ENCODE results near the gene COG4.

The COG4 gene

GRCh38 chr16:70511833-70512232 lies 11.5 kb downstream of the COG4 start:
- H3K4me3 Mint-ChIP-seq: no peak overlapping the region
- H3K27ac Mint-ChIP-seq: no peak overlapping the region
- peaks cover 32% of the 10 kb centered on the region for H3K36me3 Mint-ChIP-seq (ENCODE audit: low read depth)
- H3K9me3 Mint-ChIP-seq: no peaks in the 10 kb centered on the region
- H3K27me3 Mint-ChIP-seq (ENCODE audit: low read depth): no peaks in the 10 kb centered on the region
- H3K4me1 Mint-ChIP-seq (ENCODE audit: low read depth): peaks cover 9% of the 10 kb centered on the region

- peaks cover 29% of the 10 kb centered on the region for H3K36me3 Mint-ChIP-seq (ENCODE audit: low read depth)
Measured at GRCh38 chr16:70510216-70510615, 13.1 kb downstream of the COG4 start.

GRCh38 chr16:70508752-70509151 lies 14.6 kb downstream of the COG4 start:
- no peaks in the 10 kb centered on the region for H3K27me3 Mint-ChIP-seq (ENCODE audit: low read depth)
- no peaks in the 10 kb centered on the region for H3K9me3 Mint-ChIP-seq
- peaks cover 9% of the 10 kb centered on the region for H3K4me1 Mint-ChIP-seq (ENCODE audit: low read depth)
- H3K4me3 Mint-ChIP-seq: no peak overlapping the region
- H3K36me3 Mint-ChIP-seq (ENCODE audit: low read depth): peaks cover 25% of the 10 kb centered on the region
- H3K27ac Mint-ChIP-seq: no peak overlapping the region

More at GRCh38 chr16:70510216-70510615, 13.1 kb downstream of the COG4 start:
- Mint-ChIP-seq H3K4me1 (ENCODE audit: low read depth) (peaks cover 9% of the 10 kb centered on the region), H3K4me3 (no peak overlapping the region), H3K9me3 (no peaks in the 10 kb centered on the region), H3K27me3 (ENCODE audit: low read depth) (no peaks in the 10 kb centered on the region), H3K27ac (no peak overlapping the region)

- Mint-ChIP-seq H3K27me3 (ENCODE audit: low read depth) (no peaks in the 10 kb centered on the region), H3K4me1 (ENCODE audit: low read depth) (peaks cover 11% of the 10 kb centered on the region), H3K27ac (no peak overlapping the region), H3K9me3 (no peaks in the 10 kb centered on the region), H3K36me3 (ENCODE audit: low read depth) (peaks cover 20% of the 10 kb centered on the region), H3K4me3 (no peak overlapping the region)
Measured at GRCh38 chr16:70496513-70496912, 26.8 kb downstream of the COG4 start.

GRCh38 chr16:70495425-70496182 lies 27.8 kb downstream of the COG4 start:
- Mint-ChIP-seq H3K27ac (no peak overlapping the region), H3K9me3 (no peaks in the 10 kb centered on the region), H3K36me3 (ENCODE audit: low read depth) (peaks cover 20% of the 10 kb centered on the region), H3K4me1 (ENCODE audit: low read depth) (peaks cover 11% of the 10 kb centered on the region), H3K4me3 (no peak overlapping the region), H3K27me3 (ENCODE audit: low read depth) (no peaks in the 10 kb centered on the region)

GRCh38 chr16:70494777-70495176 lies 28.6 kb downstream of the COG4 start:
- peak overlapping the region; percentile 42 for H3K27ac Mint-ChIP-seq
- H3K9me3 Mint-ChIP-seq: no peaks in the 10 kb centered on the region
- peaks cover 20% of the 10 kb centered on the region for H3K36me3 Mint-ChIP-seq (ENCODE audit: low read depth)
- no peak overlapping the region for H3K4me3 Mint-ChIP-seq
- H3K4me1 Mint-ChIP-seq (ENCODE audit: low read depth): peaks cover 11% of the 10 kb centered on the region
- H3K27me3 Mint-ChIP-seq (ENCODE audit: low read depth): no peaks in the 10 kb centered on the region

GRCh38 chr16:70494202-70494770 lies 29.1 kb downstream of the COG4 start:
- Mint-ChIP-seq H3K9me3 (no peaks in the 10 kb centered on the region), H3K4me1 (ENCODE audit: low read depth) (peaks cover 11% of the 10 kb centered on the region), H3K27ac (peak overlapping the region; percentile 42), H3K4me3 (no peak overlapping the region), H3K27me3 (ENCODE audit: low read depth) (no peaks in the 10 kb centered on the region), H3K36me3 (ENCODE audit: low read depth) (peaks cover 22% of the 10 kb centered on the region)

GRCh38 chr16:70493802-70494201 lies 29.6 kb downstream of the COG4 start:
- no peak overlapping the region for H3K4me3 Mint-ChIP-seq
- peaks cover 22% of the 10 kb centered on the region for H3K36me3 Mint-ChIP-seq (ENCODE audit: low read depth)
- H3K27ac Mint-ChIP-seq: no peak overlapping the region

GRCh38 chr16:70490261-70490660 lies 33.1 kb downstream of the COG4 start:
- H3K4me1 Mint-ChIP-seq (ENCODE audit: low read depth): peaks cover 11% of the 10 kb centered on the region
- no peak overlapping the region for H3K27ac Mint-ChIP-seq
- no peaks in the 10 kb centered on the region for H3K27me3 Mint-ChIP-seq (ENCODE audit: low read depth)
- no peak overlapping the region for H3K4me3 Mint-ChIP-seq
- H3K9me3 Mint-ChIP-seq: no peaks in the 10 kb centered on the region
- H3K36me3 Mint-ChIP-seq (ENCODE audit: low read depth): peaks cover 24% of the 10 kb centered on the region

More at GRCh38 chr16:70493802-70494201, 29.6 kb downstream of the COG4 start:
- peaks cover 11% of the 10 kb centered on the region for H3K4me1 Mint-ChIP-seq (ENCODE audit: low read depth)
- no peaks in the 10 kb centered on the region for H3K27me3 Mint-ChIP-seq (ENCODE audit: low read depth)
- H3K9me3 Mint-ChIP-seq: no peaks in the 10 kb centered on the region

GRCh38 chr16:70484867-70485266 lies 38.5 kb downstream of the COG4 start:
- no peaks in the 10 kb centered on the region for H3K27me3 Mint-ChIP-seq (ENCODE audit: low read depth)

GRCh38 chr16:70483426-70483825 lies 39.9 kb downstream of the COG4 start:
- no peaks in the 10 kb centered on the region for H3K27me3 Mint-ChIP-seq (ENCODE audit: low read depth)
- H3K9me3 Mint-ChIP-seq: no peaks in the 10 kb centered on the region
- H3K4me1 Mint-ChIP-seq (ENCODE audit: low read depth): peaks cover 4% of the 10 kb centered on the region
- H3K4me3 Mint-ChIP-seq: no peak overlapping the region
- H3K27ac Mint-ChIP-seq: peak overlapping the region; percentile 9
- peaks cover 13% of the 10 kb centered on the region for H3K36me3 Mint-ChIP-seq (ENCODE audit: low read depth)

More at GRCh38 chr16:70484867-70485266, 38.5 kb downstream of the COG4 start:
- Mint-ChIP-seq H3K27ac (no peak overlapping the region), H3K36me3 (ENCODE audit: low read depth) (peaks cover 14% of the 10 kb centered on the region), H3K9me3 (no peaks in the 10 kb centered on the region), H3K4me3 (no peak overlapping the region), H3K4me1 (ENCODE audit: low read depth) (no peaks in the 10 kb centered on the region)

GRCh38 chr16:70482624-70483023 lies 40.7 kb downstream of the COG4 start:
- Mint-ChIP-seq H3K4me3 (no peak overlapping the region), H3K36me3 (ENCODE audit: low read depth) (peaks cover 15% of the 10 kb centered on the region), H3K27ac (no peak overlapping the region), H3K4me1 (ENCODE audit: low read depth) (peaks cover 8% of the 10 kb centered on the region), H3K27me3 (ENCODE audit: low read depth) (no peaks in the 10 kb centered on the region), H3K9me3 (no peaks in the 10 kb centered on the region)

GRCh38 chr16:70481929-70482536 lies 41.3 kb downstream of the COG4 start:
- no peaks in the 10 kb centered on the region for H3K9me3 Mint-ChIP-seq
- no peak overlapping the region for H3K27ac Mint-ChIP-seq
- H3K36me3 Mint-ChIP-seq (ENCODE audit: low read depth): peaks cover 15% of the 10 kb centered on the region
- H3K4me1 Mint-ChIP-seq (ENCODE audit: low read depth): peaks cover 8% of the 10 kb centered on the region
- H3K4me3 Mint-ChIP-seq: no peak overlapping the region
- no peaks in the 10 kb centered on the region for H3K27me3 Mint-ChIP-seq (ENCODE audit: low read depth)

GRCh38 chr16:70480127-70481105 lies 42.9 kb downstream of the COG4 start:
- no peaks in the 10 kb centered on the region for H3K9me3 Mint-ChIP-seq
- H3K4me3 Mint-ChIP-seq: no peak overlapping the region
- H3K4me1 Mint-ChIP-seq (ENCODE audit: low read depth): peaks cover 14% of the 10 kb centered on the region
- no peak overlapping the region for H3K27ac Mint-ChIP-seq
- no peaks in the 10 kb centered on the region for H3K27me3 Mint-ChIP-seq (ENCODE audit: low read depth)
- H3K36me3 Mint-ChIP-seq (ENCODE audit: low read depth): peaks cover 15% of the 10 kb centered on the region
